Measurements from ENCODE around the gene SPTBN1. TPM values are rescaled to one million over a fixed set of nuclear protein-coding genes. Genes with fewer than 3 reads are reported as not detected.

SPTBN1 gene
- total RNA-seq, 1 experiment from 2014 or later, result 146 TPM

GRCh38 chr2:54635554-54636152 is 179.5 kb downstream of the SPTBN1 start:
- CTCF ChIA-PET, result no interaction called here

GRCh38 chr2:54636415-54637139 is 180.4 kb downstream of the SPTBN1 start:
- BruUV-seq (replicated peaks), result no TSS peak
- no peaks in the 10 kb centered on the region for H3K9me3 ChIP-seq (ENCODE audit: low read depth, low read length, poor library complexity, severe bottlenecking)
- no peak overlapping the region for H3K4me3 ChIP-seq (ENCODE audit: low read depth, low read length, poor library complexity, severe bottlenecking)
- no peak for DNase-seq (ENCODE audit: low spot score)
- H3K36me3 ChIP-seq (ENCODE audit: insufficient read depth, low read length, poor library complexity, severe bottlenecking), result peaks cover 29% of the 10 kb centered on the region
- peaks cover 74% of the 10 kb centered on the region for H3K4me1 ChIP-seq (ENCODE audit: insufficient read depth, low read length, poor library complexity, severe bottlenecking)
- intact Hi-C loops (cut with micrococcal nuclease; ENCODE audit: unreplicated experiment), result loop anchor here (5.0 kb wide), 1 partner anchor 79 kb away; no protein-coding TSS in a partner anchor
- H3K27me3 ChIP-seq (replicated peaks; ENCODE audit: insufficient read depth, low read depth, low read length, poor library complexity), result no peaks in the 10 kb centered on the region
- POLR2A ChIA-PET (ENCODE audit: low non-redundant PET), result no interaction called here
- no peak overlapping the region for H3K27ac ChIP-seq (ENCODE audit: low read depth, low read length, poor library complexity, severe bottlenecking)
- CTCF ChIA-PET, result no interaction called here
- TF ChIP-seq CTCF (conservative IDR thresholded peaks at IDR 0.05; ENCODE audit: low read depth, low read length), result no peak
- no peak for TF ChIP-seq EZH2 (IDR thresholded peaks at IDR 0.05; ENCODE audit: borderline replicate concordance, low read depth, low read length, poor library complexity, severe bottlenecking)

More at GRCh38 chr2:54635554-54636152, 179.5 kb downstream of the SPTBN1 start:
- POLR2A ChIA-PET (ENCODE audit: low non-redundant PET), result no interaction called here
- TF ChIP-seq EZH2 (IDR thresholded peaks at IDR 0.05; ENCODE audit: borderline replicate concordance, low read depth, low read length, poor library complexity, severe bottlenecking) (no peak), CTCF (conservative IDR thresholded peaks at IDR 0.05; ENCODE audit: low read depth, low read length) (no peak)
- no TSS peak for BruUV-seq (replicated peaks)
- no peaks in the 10 kb centered on the region for H3K27me3 ChIP-seq (replicated peaks; ENCODE audit: insufficient read depth, low read depth, low read length, poor library complexity)
- intact Hi-C loops (cut with micrococcal nuclease; ENCODE audit: unreplicated experiment), result loop anchor here (5.0 kb wide), 1 partner anchor 78 kb away; no protein-coding TSS in a partner anchor
- peaks cover 38% of the 10 kb centered on the region for H3K36me3 ChIP-seq (ENCODE audit: insufficient read depth, low read length, poor library complexity, severe bottlenecking)
- no peak for DNase-seq (ENCODE audit: low spot score)
- H3K4me1 ChIP-seq (ENCODE audit: insufficient read depth, low read length, poor library complexity, severe bottlenecking), result peaks cover 68% of the 10 kb centered on the region
- H3K9me3 ChIP-seq (ENCODE audit: low read depth, low read length, poor library complexity, severe bottlenecking), result no peaks in the 10 kb centered on the region
- H3K4me3 ChIP-seq (ENCODE audit: low read depth, low read length, poor library complexity, severe bottlenecking), result no peak overlapping the region
- H3K27ac ChIP-seq (ENCODE audit: low read depth, low read length, poor library complexity, severe bottlenecking), result no peak overlapping the region

- intact Hi-C loops (cut with micrococcal nuclease; ENCODE audit: unreplicated experiment), result loop anchor here (5.0 kb wide), 1 partner anchor 81 kb away; no protein-coding TSS in a partner anchor
- BruUV-seq (replicated peaks), result no TSS peak
- ChIA-PET CTCF (no interaction called here), POLR2A (ENCODE audit: low non-redundant PET) (no interaction called here)
- H3K27me3 ChIP-seq (replicated peaks; ENCODE audit: insufficient read depth, low read depth, low read length, poor library complexity), result no peaks in the 10 kb centered on the region
- H3K9me3 ChIP-seq (ENCODE audit: low read depth, low read length, poor library complexity, severe bottlenecking), result no peaks in the 10 kb centered on the region
- H3K4me1 ChIP-seq (ENCODE audit: insufficient read depth, low read length, poor library complexity, severe bottlenecking), result peaks cover 74% of the 10 kb centered on the region
- H3K4me3 ChIP-seq (ENCODE audit: low read depth, low read length, poor library complexity, severe bottlenecking), result no peak overlapping the region
- DNase-seq (ENCODE audit: low spot score), result no peak
- peaks cover 20% of the 10 kb centered on the region for H3K36me3 ChIP-seq (ENCODE audit: insufficient read depth, low read length, poor library complexity, severe bottlenecking)
- TF ChIP-seq EZH2 (IDR thresholded peaks at IDR 0.05; ENCODE audit: borderline replicate concordance, low read depth, low read length, poor library complexity, severe bottlenecking) (no peak), CTCF (conservative IDR thresholded peaks at IDR 0.05; ENCODE audit: low read depth, low read length) (no peak)
- H3K27ac ChIP-seq (ENCODE audit: low read depth, low read length, poor library complexity, severe bottlenecking), result peak overlapping the region; percentile 64
Observed at GRCh38 chr2:54638103-54638502, 182.0 kb downstream of the SPTBN1 start.

All from A673 (cell line).